ENCODE measurements around the gene FAM117B. TPM values are rescaled to one million over a fixed set of nuclear protein-coding genes. Genes with fewer than 3 reads are reported as not detected.

FAM117B gene
- polyA plus RNA-seq, 1 donor (not counting 4 experiments of a cell fraction or from before 2014, with no cell fraction given): 1.9 TPM

- Histone ChIP-seq H3K4me1 (ENCODE audit: control insufficient read depth, extremely low read depth, insufficient read depth, low read length) (no peaks in the 10 kb centered on the region), H3K9me3 (ENCODE audit: control insufficient read depth, low read depth, low read length) (no peaks in the 10 kb centered on the region), H3K27ac (ENCODE audit: control insufficient read depth, insufficient read depth, low read length) (no peak overlapping the region), H4K20me1 (ENCODE audit: control insufficient read depth, extremely low read depth, insufficient read depth, low read length) (no peaks in the 10 kb centered on the region), H3K27me3 (ENCODE audit: control insufficient read depth, extremely low read depth, insufficient read depth, low read length) (no peaks in the 10 kb centered on the region), H3K4me3 (ENCODE audit: control insufficient read depth in 2 of 3, extremely low read depth in 1 of 3, insufficient read depth in 2 of 3, low read depth in 1 of 3, low read length in 3 of 3) (no peak overlapping the region), H3K9me1 (ENCODE audit: control insufficient read depth, extremely low read depth, insufficient read depth, low read length) (no peaks in the 10 kb centered on the region), H3K9ac (ENCODE audit: control insufficient read depth, extremely low read depth, insufficient read depth, low read length) (no peak overlapping the region), H3K79me2 (ENCODE audit: control insufficient read depth, insufficient read depth, low read length) (no peaks in the 10 kb centered on the region), H3K36me3 (ENCODE audit: control insufficient read depth in 2 of 2, extremely low read depth in 1 of 2, insufficient read depth in 2 of 2, low read length in 2 of 2) (no peaks in the 10 kb centered on the region), H2AFZ (ENCODE audit: control insufficient read depth, low read length) (no peak overlapping the region), H3K4me2 (ENCODE audit: control insufficient read depth, extremely low read depth, insufficient read depth, low read depth, low read length) (no peak overlapping the region)
- dilution Hi-C loops (cut with MboI; ENCODE audit: extremely low pct_ligation_motif_present, low sequenced_read_pairs): no loop called here
- FAIRE-seq (no peak), DNase-seq (ENCODE audit: low read depth, low spot score) (no peak)
- TF ChIP-seq CTCF (optimal IDR thresholded peaks at IDR 0.05 in 1 of 3, IDR thresholded peaks at IDR 0.05 in 1 of 3, conservative IDR thresholded peaks at IDR 0.05 in 1 of 3; ENCODE audit: extremely low read depth in 1 of 3, insufficient read depth in 2 of 3, low read length in 3 of 3) (no peak), EZH2 (IDR thresholded peaks at IDR 0.05; ENCODE audit: low read length) (no peak)
Observed at GRCh38 chr2:202652119-202652518, 17.4 kb downstream of the FAM117B start.

- Histone ChIP-seq H3K36me3 (ENCODE audit: control insufficient read depth in 2 of 2, extremely low read depth in 1 of 2, insufficient read depth in 2 of 2, low read length in 2 of 2) (no peaks in the 10 kb centered on the region), H2AFZ (ENCODE audit: control insufficient read depth, low read length) (no peak overlapping the region), H3K4me2 (ENCODE audit: control insufficient read depth, extremely low read depth, insufficient read depth, low read depth, low read length) (no peak overlapping the region), H4K20me1 (ENCODE audit: control insufficient read depth, extremely low read depth, insufficient read depth, low read length) (no peaks in the 10 kb centered on the region), H3K4me3 (ENCODE audit: control insufficient read depth in 2 of 3, extremely low read depth in 1 of 3, insufficient read depth in 2 of 3, low read depth in 1 of 3, low read length in 3 of 3) (no peak overlapping the region), H3K27me3 (ENCODE audit: control insufficient read depth, extremely low read depth, insufficient read depth, low read length) (no peaks in the 10 kb centered on the region), H3K9me1 (ENCODE audit: control insufficient read depth, extremely low read depth, insufficient read depth, low read length) (no peaks in the 10 kb centered on the region), H3K4me1 (ENCODE audit: control insufficient read depth, extremely low read depth, insufficient read depth, low read length) (no peaks in the 10 kb centered on the region), H3K9ac (ENCODE audit: control insufficient read depth, extremely low read depth, insufficient read depth, low read length) (no peak overlapping the region), H3K9me3 (ENCODE audit: control insufficient read depth, low read depth, low read length) (no peaks in the 10 kb centered on the region), H3K27ac (ENCODE audit: control insufficient read depth, insufficient read depth, low read length) (no peak overlapping the region), H3K79me2 (ENCODE audit: control insufficient read depth, insufficient read depth, low read length) (no peaks in the 10 kb centered on the region)
- dilution Hi-C loops (cut with MboI; ENCODE audit: extremely low pct_ligation_motif_present, low sequenced_read_pairs): no loop called here
- no peak for FAIRE-seq
- no peak for TF ChIP-seq EZH2 (IDR thresholded peaks at IDR 0.05; ENCODE audit: low read length)
- TF ChIP-seq CTCF (optimal IDR thresholded peaks at IDR 0.05 in 1 of 3, IDR thresholded peaks at IDR 0.05 in 1 of 3, conservative IDR thresholded peaks at IDR 0.05 in 1 of 3; ENCODE audit: extremely low read depth in 1 of 3, insufficient read depth in 2 of 3, low read length in 3 of 3): no peak
- DNase-seq (ENCODE audit: low read depth, low spot score): no peak
Observed at GRCh38 chr2:202653890-202654289, 19.1 kb downstream of the FAM117B start.
